GM19193 (cell line): ENCODE results near the gene MACROD2.

Source experiments
- POLR2A ChIP-seq: IDR thresholded peaks from 4 replicates; pipeline ENCODE4 v1.6.1; 2011; ENCODE audit not compliant: insufficient read depth, insufficient read length; ENCODE audit errors: extremely low read depth

The MACROD2 gene

GRCh38 chr20:15475483-15475882 lies 1480.2 kb downstream of the MACROD2 start:
- TF ChIP-seq POLR2A, result no peak

DNA sequence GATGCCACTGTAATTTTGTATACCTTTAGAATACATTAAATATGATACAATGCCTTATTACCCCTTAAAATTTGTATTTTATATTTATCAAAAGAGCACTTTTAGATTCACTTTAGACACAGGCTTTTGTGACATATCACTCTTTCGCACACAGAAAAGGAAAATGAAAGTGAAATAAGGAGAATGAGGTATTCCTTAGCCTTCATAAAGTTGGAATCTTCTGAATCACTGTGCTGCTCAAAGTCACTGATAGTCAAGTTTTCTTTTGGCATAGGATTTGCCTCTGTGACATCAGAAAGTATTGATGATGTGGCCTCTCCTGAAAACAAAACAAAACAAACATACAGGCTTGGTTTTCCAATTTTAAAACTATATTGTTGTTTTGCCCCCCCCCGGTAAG lies 1480.9 kb downstream of the MACROD2 start:
- no peak for TF ChIP-seq POLR2A

DNA sequence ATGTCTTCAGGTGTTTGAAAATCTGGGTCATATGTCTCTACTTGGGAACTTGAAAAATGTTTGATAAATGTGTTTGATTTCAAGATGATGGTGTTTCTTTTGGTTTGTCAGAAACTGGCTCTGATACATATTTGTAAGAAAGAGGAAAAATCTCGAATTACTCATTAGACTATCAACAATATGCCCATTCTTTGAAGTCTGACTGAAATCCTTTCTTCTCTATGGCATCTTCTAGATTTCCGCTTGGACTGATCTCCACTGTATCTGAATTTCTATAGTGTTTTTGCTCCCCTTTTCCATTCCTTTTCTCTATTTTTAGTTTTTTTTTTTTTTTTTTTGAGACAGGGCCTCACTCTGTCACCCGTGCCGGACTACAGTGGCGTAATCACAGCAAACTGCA lies 1481.5 kb downstream of the MACROD2 start:
- TF ChIP-seq POLR2A, result no peak

- TF ChIP-seq POLR2A, result no peak
Measured at GRCh38 chr20:15482525-15482924, 1487.2 kb downstream of the MACROD2 start.

DNA sequence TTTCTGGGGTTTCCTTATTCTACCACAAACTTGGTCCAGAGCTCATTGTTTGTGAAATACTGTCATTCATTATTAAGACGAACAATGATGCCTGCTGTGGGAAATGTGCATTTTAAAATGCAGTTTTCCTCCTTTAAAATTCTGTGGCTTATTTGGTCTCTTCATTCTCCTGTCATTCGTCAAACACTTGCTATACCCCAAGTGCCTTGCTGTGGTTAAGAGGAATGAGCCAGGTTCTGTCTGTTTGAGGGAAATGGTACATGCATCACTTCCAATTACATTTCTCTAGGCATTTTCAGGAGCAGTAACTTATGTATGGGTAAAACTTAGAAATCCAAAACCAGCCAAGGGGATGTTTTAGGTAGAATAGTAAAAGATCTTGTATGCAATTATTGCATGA lies 1490.2 kb downstream of the MACROD2 start:
- TF ChIP-seq POLR2A, result no peak

GRCh38 chr20:15487030-15487429 lies 1491.7 kb downstream of the MACROD2 start:
- no peak for TF ChIP-seq POLR2A

DNA sequence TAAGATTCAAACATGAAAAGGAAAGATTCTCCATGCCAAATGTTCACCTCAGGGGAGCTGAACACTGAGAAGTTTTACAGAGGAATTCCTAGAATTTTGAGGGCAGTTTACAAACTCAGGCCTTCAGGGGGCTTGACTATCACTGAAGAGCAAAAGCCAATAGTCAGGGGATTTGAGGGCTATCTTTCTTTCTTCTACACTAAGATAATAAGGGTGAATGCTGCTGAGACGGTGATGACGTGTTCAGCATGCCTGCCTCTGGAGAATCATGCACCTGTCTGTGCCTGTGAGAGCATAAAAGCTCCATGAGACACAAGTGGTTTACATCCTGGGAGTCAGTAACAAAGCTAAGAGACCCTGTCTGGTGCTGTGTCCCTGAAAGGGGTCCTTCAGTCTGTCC lies 1492.4 kb downstream of the MACROD2 start:
- no peak for TF ChIP-seq POLR2A

DNA sequence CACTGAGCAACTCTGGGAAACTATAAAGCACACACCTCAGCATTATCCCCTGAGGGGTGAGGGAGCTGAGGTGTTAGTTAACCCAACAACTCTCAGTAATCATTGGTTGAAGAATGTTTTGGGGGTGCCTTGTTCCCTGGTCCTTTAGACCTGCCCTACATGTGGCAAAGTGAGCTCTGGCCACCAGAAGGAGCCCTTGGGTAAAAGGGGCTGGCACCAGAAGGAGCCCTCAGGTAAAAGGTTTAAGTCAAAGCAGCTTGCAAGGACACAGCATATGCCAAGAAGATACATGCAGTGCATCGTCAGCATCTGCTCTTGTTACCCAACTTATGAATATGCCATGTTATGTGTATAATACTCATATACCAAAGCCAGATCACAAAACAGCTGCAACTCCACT lies 1496.3 kb downstream of the MACROD2 start:
- no peak for TF ChIP-seq POLR2A

GRCh38 chr20:15494851-15495250 lies 1499.5 kb downstream of the MACROD2 start:
- no peak for TF ChIP-seq POLR2A

GRCh38 chr20:15496501-15497039 lies 1501.3 kb downstream of the MACROD2 start:
- TF ChIP-seq POLR2A, result no peak

DNA sequence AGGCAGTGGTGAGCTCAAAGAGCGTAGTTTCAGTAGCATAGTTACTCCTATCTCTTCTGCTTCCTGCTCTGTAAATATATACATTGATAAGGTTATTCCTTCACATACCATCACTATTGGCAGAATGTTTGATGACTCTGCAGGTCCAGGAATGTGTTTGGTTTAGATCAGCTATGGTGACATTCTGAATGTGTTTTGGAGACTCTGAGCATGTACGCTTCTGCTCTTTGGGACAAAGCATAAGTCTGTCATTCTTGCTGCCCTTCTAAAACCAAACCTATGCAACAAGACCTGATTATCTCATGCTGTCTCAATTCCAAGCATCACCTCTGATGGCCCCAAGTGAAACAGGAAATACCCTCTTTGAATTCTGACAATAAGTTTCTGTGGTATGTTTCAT lies 1503.6 kb downstream of the MACROD2 start:
- no peak for TF ChIP-seq POLR2A

- no peak for TF ChIP-seq POLR2A
Measured at GRCh38 chr20:15506311-15506710, 1511.0 kb downstream of the MACROD2 start.

GRCh38 chr20:15507151-15507550 lies 1511.8 kb downstream of the MACROD2 start:
- no peak for TF ChIP-seq POLR2A

DNA sequence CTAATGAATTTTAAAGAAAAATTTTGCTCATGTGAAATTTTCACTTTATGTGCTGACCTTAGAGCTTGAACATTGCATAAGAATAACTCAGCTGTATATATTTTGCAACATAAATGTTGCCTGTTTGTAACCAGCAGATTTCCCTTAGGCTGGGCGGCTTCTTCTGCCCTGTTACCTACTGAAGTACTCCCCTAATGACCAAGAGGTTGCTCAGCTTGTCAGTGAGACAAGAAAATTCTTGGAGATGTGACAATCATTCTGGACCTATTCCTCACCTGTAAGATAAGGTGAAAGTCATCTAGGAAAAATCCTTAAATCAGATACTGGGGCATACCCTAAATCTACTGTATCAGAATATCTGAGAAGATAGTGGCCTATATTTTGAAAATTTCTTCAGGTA lies 1516.2 kb downstream of the MACROD2 start:
- TF ChIP-seq POLR2A, result no peak

GRCh38 chr20:15512916-15513315 lies 1517.6 kb downstream of the MACROD2 start:
- TF ChIP-seq POLR2A, result no peak

GRCh38 chr20:15515691-15516090 lies 1520.4 kb downstream of the MACROD2 start:
- TF ChIP-seq POLR2A, result no peak

GRCh38 chr20:15520930-15521524 lies 1525.7 kb downstream of the MACROD2 start:
- no peak for TF ChIP-seq POLR2A

- TF ChIP-seq POLR2A, result no peak
Measured at GRCh38 chr20:15523400-15523799, 1528.1 kb downstream of the MACROD2 start.
